Stimulated activated CD8-positive, alpha-beta memory T cell treated with anti-CD3 and anti-CD28 coated beads, Interleukin-4, amount 100 ng/mL, for 48 hours (primary cell): ENCODE data around the gene EIF5.
A peak's percentile ranks its signal among the peaks of the same experiment; 100 is the strongest.

Experiments used
- DNase-seq: peaks from one replicate; pipeline ENCODE4 v3.0.0-alpha.2; 2020

The EIF5 gene

DNA sequence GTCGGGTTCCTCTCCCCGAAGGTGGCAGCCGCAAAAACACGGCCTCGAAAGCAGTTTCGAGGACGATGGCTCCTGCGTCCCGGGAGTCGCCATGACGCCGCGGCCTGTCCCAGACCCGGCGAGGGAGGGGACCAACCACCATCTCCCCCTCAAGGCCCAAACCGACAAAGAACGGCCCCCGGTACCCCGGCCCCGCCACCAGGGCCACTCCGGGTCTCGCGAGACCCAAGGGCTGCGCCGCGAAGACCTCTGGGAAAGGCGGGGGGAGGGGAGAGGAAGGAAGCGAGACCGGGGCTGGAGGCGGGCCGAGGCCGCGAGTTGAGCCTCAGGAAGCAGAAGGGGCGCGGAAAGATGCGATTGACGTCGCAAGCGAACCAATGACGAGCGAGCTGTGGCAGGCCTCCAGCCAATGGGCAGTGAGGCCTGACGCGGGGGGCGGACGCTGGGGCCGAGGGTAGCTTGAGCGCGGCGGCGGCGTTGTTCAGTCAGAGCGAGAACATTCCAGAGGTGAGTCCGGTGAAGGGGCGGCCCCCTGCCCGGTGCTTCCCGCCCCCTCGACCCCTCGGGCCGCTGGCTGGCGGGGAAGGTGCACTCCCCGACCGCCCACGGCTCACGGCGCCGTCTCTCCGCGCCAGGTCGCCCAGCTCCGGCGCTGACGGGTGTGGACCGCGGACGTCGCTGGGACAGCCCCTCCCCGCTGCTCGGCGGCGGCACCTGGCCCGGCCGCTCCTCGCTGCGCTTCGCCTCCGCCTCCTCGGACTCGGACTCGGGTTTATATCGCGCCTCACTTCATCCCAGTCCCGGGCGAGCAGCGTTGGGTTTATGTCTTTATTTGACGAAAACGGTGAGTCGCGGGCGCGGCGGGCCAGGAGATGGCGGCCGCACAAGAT, at the start of gene EIF5:
Gene EIF5, plus strand, starts transcription at position 484 of the 890 bp plus-strand sequence. CDS start 1,624 bp downstream, outside the sequence.
- peak; percentile 98 for DNase-seq

GRCh38 chr14:103284574-103285467, 49.2 kb upstream of the EIF5 start:
- DNase-seq: no peak

DNA sequence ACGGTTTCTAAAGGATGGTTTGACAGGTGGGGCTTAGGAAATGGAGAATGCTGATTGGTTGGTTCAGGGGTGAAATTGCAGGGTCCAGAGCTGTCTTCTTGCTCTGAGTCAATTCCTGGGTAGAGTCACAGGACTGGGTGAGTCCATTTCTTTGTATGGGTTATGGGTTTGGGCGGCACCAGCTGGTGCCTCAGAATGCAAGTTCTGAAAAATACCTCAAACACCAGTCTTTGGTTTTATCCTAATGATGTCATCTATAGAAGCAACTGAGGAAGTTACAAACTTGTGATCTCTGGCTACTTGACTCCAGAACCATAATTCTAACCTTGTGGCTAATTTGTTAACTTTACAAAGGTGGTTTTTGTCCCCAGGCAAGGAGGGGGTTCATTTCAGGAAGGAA, 47.6 kb upstream of the EIF5 start:
- no peak for DNase-seq

GRCh38 chr14:103286968-103287850, 46.8 kb upstream of the EIF5 start:
- DNase-seq: no peak

DNA sequence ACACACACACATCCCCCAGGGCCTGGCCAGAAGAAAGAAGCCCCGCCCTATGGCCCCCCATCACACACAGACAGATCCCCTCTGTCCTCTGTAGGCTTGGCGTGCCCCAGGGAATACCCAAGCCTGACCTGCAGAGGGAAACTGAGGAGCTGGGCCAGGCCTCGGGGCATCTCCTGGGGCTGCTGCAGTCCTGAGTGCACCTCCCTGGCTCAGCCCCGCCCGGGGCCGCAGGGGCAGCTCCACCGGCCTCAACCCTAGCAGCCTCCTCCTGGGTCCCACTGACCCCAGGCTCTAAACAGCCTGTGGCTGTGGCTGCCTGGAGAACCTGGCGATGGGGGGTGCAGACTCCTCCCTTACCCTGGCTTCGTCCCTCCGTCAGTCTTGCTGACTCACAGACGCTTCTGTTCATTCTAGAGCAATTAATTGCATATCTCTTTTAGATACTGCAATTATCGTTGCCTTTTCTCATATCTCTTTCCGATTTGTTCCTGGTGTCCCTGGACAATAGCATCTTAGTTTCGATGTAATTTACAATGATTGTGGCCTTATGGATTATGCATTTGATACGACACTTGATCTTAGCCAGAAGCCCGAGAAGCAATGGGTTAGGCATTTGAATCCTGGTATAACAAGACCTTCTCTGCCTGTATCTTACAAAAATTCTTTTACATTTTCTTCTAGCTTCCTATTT, 45.8 kb upstream of the EIF5 start:
- DNase-seq: no peak

DNA sequence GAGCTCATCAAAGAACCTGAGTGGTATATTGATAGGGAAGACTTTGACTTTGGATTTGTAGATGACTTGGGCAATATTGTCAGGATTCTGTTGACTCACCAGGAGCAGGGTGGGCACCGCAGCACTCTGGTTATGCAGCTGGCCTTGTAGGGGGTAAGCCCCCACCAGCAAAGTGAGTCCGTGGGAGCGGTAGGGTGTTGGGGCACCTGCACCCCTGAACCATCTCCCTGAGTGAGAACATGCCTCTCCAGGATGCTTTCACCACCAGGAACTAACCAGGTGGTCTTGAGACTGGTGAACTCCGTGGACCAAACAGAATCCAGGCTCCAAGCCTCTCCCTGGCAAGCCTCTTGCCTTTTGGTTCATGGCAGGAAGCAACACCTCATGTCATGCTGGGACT, 44.0 kb upstream of the EIF5 start:
- no peak for DNase-seq

- DNase-seq: no peak
Measured at GRCh38 chr14:103290494-103290893, 43.5 kb upstream of the EIF5 start.

DNA sequence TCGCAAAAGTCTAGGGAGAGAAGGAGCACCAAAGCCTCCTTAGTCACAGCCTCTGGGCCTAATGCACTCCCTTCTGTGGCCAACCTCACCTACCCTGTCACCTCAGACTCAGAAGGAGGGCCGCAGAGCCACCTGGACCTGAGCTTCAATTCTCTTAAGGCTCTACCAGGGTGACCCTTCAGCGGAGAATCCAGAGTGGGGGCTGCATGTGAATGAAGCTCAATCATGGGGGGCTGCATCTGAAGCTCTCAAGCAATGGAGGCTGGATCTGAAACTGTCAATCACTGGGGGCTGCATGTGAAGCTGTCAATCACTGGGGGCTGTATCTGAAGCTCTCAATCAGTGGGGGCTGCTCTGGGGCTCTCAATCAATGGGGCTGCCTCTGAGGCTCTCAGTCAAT, 43.1 kb upstream of the EIF5 start:
- DNase-seq: no peak

- DNase-seq: peak; percentile 87
Measured at GRCh38 chr14:103292426-103293374, 41.3 kb upstream of the EIF5 start.

DNA sequence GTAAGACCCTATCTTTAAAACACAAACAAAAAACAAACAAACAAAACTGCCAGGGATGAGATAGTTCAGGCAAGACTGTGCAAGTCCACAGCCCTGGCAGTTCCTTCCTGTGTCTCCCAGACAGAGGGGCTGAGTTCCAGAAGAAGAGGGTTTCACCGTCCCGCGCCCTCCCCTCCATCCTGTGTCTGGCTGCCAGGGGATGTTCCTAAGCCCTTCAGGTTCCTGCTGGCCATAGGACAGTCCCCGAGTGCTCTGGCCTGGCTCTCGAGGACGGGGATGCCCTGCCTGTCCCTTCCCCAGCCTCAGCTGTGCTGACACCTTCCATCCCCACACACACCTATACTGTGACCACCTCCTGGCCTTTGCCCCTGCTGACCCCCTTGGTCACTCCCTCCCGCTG, 40.6 kb upstream of the EIF5 start:
- DNase-seq: no peak

DNA sequence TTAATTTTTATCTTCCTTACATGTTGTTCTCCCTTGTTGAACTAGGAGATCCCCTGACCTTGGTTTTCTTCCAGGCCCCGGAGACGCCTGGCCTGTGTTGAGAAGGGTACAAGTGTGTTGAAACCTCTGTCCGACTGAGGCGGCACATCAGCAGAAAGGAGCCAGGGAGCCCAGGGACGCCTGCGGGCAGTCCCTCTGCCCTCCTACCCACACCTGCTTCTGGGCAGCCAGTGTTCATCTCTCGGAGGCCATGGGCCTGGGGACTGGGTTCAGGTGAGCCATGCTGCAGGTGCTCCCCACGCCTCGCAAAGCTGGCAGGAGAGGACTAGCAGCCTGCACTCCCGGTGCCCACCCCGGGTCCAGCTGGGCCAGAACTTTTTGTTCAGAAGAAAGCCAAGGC, 39.9 kb upstream of the EIF5 start:
- no peak for DNase-seq

DNA sequence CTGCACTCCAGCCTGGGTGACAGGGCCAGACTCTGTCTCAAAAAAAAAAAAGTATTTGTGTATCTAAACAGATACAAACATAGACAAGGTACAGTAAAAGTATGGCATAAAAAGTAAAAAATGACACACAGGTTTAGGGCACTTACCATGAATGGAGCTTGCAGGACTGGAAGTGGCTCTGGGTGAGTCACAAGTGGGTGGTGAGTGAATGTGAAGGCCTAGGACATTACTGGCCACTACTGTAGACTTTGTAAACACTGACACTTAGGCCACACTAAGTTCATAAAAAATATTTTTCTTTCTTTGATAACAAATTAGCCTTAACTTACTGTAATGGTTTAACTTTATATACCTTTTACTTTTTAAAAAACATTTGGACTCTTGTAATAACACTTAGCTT, 38.0 kb upstream of the EIF5 start:
- no peak for DNase-seq

DNA sequence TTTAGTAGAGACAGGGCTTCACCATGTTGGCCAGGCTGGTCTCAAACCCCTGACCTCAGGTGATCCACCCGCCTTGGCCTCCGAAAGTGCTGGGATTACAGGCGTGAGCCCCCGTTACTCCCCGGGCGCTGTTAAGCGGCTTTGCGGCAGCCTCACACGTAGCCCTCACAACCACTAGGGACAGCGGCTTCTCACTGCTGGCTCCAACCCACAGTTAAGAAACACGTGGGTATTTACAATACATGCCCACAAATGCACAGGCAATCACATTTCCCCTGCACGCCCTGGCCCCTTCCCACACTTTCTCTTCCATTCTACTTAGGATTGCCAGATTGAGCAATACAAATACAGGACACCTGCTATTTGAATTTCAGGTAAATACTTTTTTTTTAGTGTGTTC, 37.0 kb upstream of the EIF5 start:
- DNase-seq: no peak

DNA sequence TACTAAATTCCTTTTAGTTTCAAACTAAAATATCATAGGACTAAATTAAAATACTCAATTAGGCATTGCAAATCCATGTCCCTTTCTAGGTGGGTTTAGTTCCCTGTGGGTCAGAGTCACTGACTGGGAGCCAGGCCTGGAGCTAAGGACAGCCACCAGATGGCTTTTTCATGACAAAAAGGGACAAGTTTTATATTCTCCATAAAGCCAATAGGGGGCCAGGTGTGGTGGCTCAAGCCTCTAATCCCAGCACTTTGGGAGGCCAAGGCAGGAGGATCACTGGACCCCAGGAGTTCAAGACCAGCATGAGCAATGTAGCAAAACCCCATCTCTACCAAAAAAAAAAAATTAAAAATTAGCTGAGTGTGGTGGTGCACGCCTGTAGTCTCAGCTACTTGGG, 35.4 kb upstream of the EIF5 start:
- DNase-seq: no peak

DNA sequence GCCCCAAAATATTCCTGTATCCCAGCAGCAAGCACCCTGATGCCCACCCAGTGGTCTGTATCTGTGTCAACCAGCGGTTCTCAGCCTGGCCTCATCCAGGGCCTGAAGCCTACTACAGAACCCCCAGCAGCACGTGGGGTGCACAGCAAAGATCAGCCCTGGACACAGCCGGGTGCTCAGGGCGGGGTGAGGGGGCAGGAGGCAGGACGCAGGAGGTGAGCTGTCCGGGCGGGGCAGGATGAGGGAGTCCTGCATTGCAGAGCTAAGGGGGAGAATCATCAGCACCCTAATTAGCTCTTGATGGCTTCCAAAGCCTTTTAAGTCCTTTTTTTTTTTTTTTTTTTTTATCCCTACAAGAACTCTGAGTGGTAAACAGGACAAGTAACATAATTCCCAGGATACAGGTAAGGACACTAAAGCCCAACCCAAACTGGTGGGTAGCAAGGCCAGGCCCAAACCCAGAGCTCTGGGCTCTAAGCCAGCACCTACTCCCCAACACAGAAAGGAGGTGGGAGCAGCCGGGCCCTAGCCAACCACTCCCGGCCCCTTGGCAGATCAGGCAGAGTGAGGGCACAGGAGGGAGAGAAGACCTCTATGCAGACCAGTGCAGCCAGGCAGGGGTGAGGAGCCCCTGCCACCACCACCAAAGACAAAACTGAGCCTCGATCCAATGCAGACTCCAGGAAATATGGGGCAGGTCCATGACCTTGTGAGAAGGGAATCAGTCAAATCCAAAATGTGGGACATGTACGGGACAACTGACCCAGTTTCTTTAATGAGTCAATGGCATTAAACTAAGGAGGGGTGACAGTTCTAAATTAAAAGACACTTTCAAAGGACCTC, 32.3 kb upstream of the EIF5 start:
- no peak for DNase-seq

- DNase-seq: no peak
Measured at GRCh38 chr14:103302966-103303365, 31.1 kb upstream of the EIF5 start.

- no peak for DNase-seq
Measured at GRCh38 chr14:103304706-103305105, 29.3 kb upstream of the EIF5 start.

- no peak for DNase-seq
Measured at GRCh38 chr14:103308717-103309616, 25.1 kb upstream of the EIF5 start.

DNA sequence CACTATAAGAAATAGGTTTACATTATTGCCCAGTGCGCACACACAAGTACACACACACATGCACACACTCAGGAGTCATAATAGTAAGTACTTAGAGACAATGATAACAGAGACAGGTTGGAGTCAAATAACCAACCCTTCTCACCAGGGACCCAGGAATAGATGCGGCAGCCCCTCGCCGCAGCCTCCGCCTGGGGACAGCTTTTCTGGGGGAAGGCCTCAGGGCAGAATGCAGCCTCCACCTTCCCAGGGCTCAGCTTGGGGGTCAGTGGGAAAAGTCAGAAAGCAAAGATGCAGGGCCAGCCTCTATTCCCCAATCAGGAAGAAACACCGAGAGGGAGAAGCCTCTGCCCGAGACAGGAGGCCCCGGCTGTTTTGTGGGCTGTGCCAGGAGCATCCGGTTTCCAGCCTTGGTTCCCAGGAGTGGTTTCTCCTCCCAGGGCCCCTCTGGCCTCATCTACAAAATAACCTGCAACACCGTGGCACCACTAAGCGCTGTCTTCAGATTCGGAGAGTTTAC, 23.4 kb upstream of the EIF5 start:
- DNase-seq: no peak
